Measurements from ENCODE around the gene SPATA31A3.
"Not testable (repeated sequence)": the region's sequence is repeated elsewhere in the genome, so short reads cannot be mapped to it uniquely, and the experiment has no call there.

Gene SPATA31A3

GRCh38 chr9:66992450-66992849 is at the start of gene SPATA31A3:
Gene SPATA31A3, minus strand, starts transcription at chr9:66992550. Its CDS starts 29 bp downstream, at chr9:66992521.
- not testable (repeated sequence) for DNase-seq

GRCh38 chr9:66952576-66952975 is 39.8 kb downstream of the SPATA31A3 start:
- not testable (repeated sequence) for DNase-seq

DNA sequence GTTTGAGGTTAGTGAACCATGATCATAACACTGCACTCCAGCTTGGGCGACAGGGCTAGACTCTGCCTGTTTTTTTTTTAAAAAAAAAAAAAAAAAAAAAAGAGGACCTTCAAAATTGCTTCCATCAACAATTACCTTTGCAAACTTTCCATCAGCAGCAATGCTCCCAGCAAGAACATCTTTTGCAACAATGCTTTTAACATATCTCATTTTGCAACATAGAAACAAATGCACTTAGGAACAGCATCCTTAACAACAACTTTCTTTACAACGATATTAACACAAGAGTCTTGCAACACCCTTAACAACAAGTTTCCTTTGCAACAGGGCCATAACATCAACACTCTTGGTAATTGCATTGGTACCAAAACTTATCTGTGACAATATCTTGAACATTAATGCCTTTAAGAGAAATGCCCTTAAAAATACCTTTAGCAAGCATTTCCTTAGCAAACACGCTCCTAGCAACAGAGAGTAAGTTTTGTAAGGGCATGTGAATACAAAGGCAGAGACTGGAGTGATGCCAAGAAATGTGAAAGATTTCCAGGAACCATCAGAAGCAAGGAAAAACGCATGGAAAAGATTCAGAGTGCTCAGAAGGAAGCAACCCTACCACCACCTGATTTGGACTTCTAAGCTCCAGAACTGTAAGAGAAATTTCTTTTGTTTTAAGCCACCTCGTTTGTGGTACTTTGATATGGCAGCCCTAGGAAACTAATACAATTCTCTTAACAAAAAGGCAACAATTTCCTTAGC is 49.8 kb downstream of the SPATA31A3 start:
- DNase-seq = not testable (repeated sequence)

DNA sequence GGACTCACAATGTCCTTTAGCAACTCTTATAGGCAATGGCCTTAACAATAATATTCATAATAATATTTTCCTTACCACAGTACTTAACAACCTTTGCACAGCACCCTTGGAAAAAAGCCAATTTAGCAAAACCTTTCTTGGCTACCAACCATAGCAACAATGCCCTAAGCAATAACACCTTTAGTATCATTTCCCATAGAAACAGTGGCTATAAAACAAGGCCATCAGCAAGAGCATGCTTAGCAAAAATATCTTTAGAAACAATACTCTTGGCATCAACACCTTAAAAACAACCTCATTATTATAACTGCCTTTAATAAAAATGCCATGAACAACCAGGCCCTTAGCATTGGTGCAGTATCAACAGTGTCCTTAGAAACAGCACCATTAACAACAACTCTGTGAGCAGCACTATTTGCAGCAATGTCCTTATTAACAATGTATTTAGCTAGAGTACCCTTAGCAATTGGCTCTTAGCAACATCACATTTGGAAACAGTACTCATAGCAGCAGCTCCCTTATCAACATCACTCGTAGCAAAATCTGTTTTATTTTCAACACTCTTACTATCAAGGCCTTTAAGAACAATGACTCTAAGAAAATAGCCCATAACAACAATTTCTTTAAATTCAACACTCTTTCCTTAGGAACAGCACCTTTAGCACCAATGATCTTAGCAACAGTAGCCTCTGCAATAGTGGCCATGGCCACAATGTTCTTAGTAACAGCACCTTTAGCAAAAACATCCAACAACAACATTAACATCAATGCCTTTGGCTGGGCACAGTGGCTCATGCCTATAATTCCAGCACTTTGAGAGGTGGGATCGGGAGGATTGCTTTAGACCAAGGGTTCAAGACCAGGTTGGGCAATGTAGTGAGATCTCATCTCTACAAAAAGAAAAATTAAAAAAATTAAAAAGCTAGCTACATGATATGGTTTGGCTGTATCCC is 52.2 kb downstream of the SPATA31A3 start:
- DNase-seq = not testable (repeated sequence)

- DNase-seq = not testable (repeated sequence)
These were observed 54.0 kb downstream of the SPATA31A3 start for GRCh38 chr9:66938322-66938721.

- not testable (repeated sequence) for DNase-seq
These were observed 54.7 kb downstream of the SPATA31A3 start for GRCh38 chr9:66937662-66938061.
